ENCODE results near the gene PSENEN.

The PSENEN gene

DNA sequence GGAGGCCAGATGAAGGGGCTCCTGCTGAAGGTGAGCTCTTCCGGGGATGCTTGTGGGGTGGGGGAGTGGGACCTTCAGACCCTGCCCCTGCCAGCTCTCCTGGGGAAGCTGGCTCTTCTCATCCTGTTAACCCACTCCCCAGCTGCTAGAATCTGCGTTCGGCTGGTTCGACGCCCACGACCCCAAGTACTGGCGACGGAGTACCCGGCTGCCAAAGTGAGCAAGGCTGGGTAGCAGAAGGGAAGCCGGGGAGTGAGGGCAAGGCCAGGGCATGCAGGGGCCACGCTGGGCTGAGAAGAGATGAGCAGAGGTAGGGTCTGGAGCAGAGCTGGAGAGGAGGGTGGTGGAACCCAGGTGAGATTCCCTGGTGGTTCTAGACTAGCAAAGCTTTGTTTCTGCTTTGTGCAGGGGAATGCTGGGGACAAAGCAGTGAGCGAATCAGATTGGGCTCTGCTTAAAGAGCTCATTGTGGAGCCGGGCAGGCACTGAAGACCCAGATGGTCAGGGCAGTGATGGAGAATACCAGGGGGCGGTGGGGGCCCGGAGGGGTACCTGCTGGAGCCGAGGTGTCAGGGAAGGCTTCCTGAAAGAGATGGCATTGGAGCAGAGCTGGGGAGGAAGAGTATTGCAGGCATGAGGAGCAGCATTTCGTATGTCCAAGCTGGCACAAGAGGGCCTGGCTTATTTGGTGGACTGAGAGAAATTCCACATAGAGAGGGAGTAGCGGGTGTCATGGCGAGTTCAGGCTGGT, 17.3 kb upstream of the PSENEN start:
- Histone ChIP-seq H3K79me2 (ENCODE audit: insufficient read depth, low read length) (no peaks in the 10 kb centered on the region), H3K36me3 (ENCODE audit: insufficient read depth, low read length) (peaks cover 78% of the 10 kb centered on the region; the same call in 1 of the 2 replicates), H4K20me1 (ENCODE audit: insufficient read depth, low read length, poor library complexity, severe bottlenecking) (peaks cover under 1% of the 10 kb centered on the region), H3K9me3 (ENCODE audit: insufficient read depth, low read depth, low read length) (no peaks in the 10 kb centered on the region), H3F3A (ENCODE audit: low read depth) (no peaks in the 10 kb centered on the region), H3K9ac (ENCODE audit: low read depth, low read length, poor library complexity, severe bottlenecking) (no peak overlapping the region), H3K4me2 (ENCODE audit: low read depth, low read length, poor library complexity, severe bottlenecking) (no peak overlapping the region), H2AFZ (ENCODE audit: low read length) (no peak overlapping the region), H3K27me3 (ENCODE audit: insufficient read depth, low read length, poor library complexity, severe bottlenecking) (no peaks in the 10 kb centered on the region), H3K4me1 (ENCODE audit: insufficient read depth, low read length, poor library complexity, severe bottlenecking) (no peaks in the 10 kb centered on the region), H3K4me3 (ENCODE audit: low read length, poor library complexity, severe bottlenecking) (no peak overlapping the region), H3K9me2 (replicated peaks; ENCODE audit: low read depth, low read length) (no peaks in the 10 kb centered on the region)
- no peak for TF ChIP-seq EZH2phosphoT487 (IDR thresholded peaks at IDR 0.05; ENCODE audit: borderline replicate concordance)
- TF ChIP-seq, protein P1, sequence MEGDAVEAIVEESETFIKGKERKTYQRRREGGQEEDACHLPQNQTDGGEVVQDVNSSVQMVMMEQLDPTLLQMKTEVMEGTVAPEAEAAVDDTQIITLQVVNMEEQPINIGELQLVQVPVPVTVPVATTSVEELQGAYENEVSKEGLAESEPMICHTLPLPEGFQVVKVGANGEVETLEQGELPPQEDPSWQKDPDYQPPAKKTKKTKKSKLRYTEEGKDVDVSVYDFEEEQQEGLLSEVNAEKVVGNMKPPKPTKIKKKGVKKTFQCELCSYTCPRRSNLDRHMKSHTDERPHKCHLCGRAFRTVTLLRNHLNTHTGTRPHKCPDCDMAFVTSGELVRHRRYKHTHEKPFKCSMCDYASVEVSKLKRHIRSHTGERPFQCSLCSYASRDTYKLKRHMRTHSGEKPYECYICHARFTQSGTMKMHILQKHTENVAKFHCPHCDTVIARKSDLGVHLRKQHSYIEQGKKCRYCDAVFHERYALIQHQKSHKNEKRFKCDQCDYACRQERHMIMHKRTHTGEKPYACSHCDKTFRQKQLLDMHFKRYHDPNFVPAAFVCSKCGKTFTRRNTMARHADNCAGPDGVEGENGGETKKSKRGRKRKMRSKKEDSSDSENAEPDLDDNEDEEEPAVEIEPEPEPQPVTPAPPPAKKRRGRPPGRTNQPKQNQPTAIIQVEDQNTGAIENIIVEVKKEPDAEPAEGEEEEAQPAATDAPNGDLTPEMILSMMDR (conservative IDR thresholded peaks at IDR 0.05; ENCODE audit: low read length), result no peak

DNA sequence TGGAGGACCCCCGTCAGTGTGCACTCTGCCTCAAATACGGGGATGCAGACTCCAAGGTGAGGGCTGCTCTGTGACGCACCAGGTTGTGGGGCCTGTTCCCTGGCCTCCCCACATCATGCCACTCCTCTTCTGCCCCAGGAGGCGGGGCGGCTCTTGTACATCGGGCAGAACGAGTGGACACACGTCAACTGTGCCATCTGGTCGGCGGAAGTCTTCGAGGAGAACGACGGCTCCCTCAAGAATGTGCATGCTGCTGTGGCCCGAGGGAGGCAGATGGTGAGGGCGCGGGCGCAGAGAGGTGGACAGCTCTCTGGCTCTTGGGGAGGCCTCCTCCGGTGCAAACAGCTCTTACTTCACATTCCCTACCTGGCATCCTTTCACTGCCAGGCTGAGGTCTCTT, 16.4 kb upstream of the PSENEN start:
- H4K20me1 ChIP-seq (ENCODE audit: insufficient read depth, low read length, poor library complexity, severe bottlenecking), result no peaks in the 10 kb centered on the region
- no peak overlapping the region for H3K4me2 ChIP-seq (ENCODE audit: low read depth, low read length, poor library complexity, severe bottlenecking)
- no peak overlapping the region for H2AFZ ChIP-seq (ENCODE audit: low read length)
- H3K79me2 ChIP-seq (ENCODE audit: insufficient read depth, low read length), result no peaks in the 10 kb centered on the region
- no peak for TF ChIP-seq EZH2phosphoT487 (IDR thresholded peaks at IDR 0.05; ENCODE audit: borderline replicate concordance)
- TF ChIP-seq, protein P1 (conservative IDR thresholded peaks at IDR 0.05; ENCODE audit: low read length), result no peak
- H3K9ac ChIP-seq (ENCODE audit: low read depth, low read length, poor library complexity, severe bottlenecking), result no peak overlapping the region
- H3K36me3 ChIP-seq (ENCODE audit: insufficient read depth, low read length), result peaks cover 69% of the 10 kb centered on the region; the same call in 1 of the 2 replicates
- no peaks in the 10 kb centered on the region for H3K9me3 ChIP-seq (ENCODE audit: insufficient read depth, low read depth, low read length)
- no peaks in the 10 kb centered on the region for H3K4me1 ChIP-seq (ENCODE audit: insufficient read depth, low read length, poor library complexity, severe bottlenecking)
- H3K4me3 ChIP-seq (ENCODE audit: low read length, poor library complexity, severe bottlenecking), result no peak overlapping the region
- H3F3A ChIP-seq (ENCODE audit: low read depth), result no peaks in the 10 kb centered on the region
- no peaks in the 10 kb centered on the region for H3K9me2 ChIP-seq (replicated peaks; ENCODE audit: low read depth, low read length)
- no peaks in the 10 kb centered on the region for H3K27me3 ChIP-seq (ENCODE audit: insufficient read depth, low read length, poor library complexity, severe bottlenecking)

DNA sequence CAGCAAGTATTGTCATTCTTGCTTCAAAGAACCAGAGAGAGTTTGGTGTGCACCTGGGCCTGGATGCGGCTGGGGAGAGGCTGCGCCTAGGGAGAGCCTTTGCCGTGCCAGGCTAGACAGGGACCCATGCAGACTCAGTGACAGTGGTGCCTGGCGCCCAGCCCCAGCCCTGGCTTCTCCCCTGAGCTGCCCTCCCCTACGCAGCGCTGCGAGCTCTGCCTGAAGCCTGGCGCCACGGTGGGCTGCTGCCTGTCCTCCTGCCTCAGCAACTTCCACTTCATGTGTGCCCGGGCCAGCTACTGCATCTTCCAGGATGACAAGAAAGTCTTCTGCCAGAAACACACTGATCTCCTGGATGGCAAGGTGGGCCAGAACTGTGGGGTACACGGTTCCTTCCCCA, 15.7 kb upstream of the PSENEN start:
- Histone ChIP-seq H3K36me3 (ENCODE audit: insufficient read depth, low read length) (peaks cover 62% of the 10 kb centered on the region; the same call in 1 of the 2 replicates), H3K4me1 (ENCODE audit: insufficient read depth, low read length, poor library complexity, severe bottlenecking) (no peaks in the 10 kb centered on the region), H3K79me2 (ENCODE audit: insufficient read depth, low read length) (no peaks in the 10 kb centered on the region), H3F3A (ENCODE audit: low read depth) (no peaks in the 10 kb centered on the region), H3K4me3 (ENCODE audit: low read length, poor library complexity, severe bottlenecking) (no peak overlapping the region), H2AFZ (ENCODE audit: low read length) (no peak overlapping the region), H3K27me3 (ENCODE audit: insufficient read depth, low read length, poor library complexity, severe bottlenecking) (no peaks in the 10 kb centered on the region), H3K9ac (ENCODE audit: low read depth, low read length, poor library complexity, severe bottlenecking) (no peak overlapping the region), H3K9me3 (ENCODE audit: insufficient read depth, low read depth, low read length) (no peaks in the 10 kb centered on the region), H3K4me2 (ENCODE audit: low read depth, low read length, poor library complexity, severe bottlenecking) (no peak overlapping the region), H3K9me2 (replicated peaks; ENCODE audit: low read depth, low read length) (no peaks in the 10 kb centered on the region), H4K20me1 (ENCODE audit: insufficient read depth, low read length, poor library complexity, severe bottlenecking) (no peaks in the 10 kb centered on the region)
- TF ChIP-seq EZH2phosphoT487 (IDR thresholded peaks at IDR 0.05; ENCODE audit: borderline replicate concordance), result no peak
- TF ChIP-seq, protein P1 (conservative IDR thresholded peaks at IDR 0.05; ENCODE audit: low read length), result no peak

Measured in Loucy (cell line).